HEK293 (cell line): Measurements from ENCODE around the gene TPM2.

Source experiments
- CTCF ChIP-seq: fragments of 450-650 bp; formaldehyde crosslinking; IDR thresholded peaks from 2 replicates; pipeline ENCODE4 v1.5.1; 2016; ENCODE audit warnings: missing biosample characterization, missing genetic modification characterization
- ZNF121 ChIP-seq: fragments of 450-650 bp; formaldehyde crosslinking; IDR thresholded peaks from 2 replicates; pipeline ENCODE4 v1.5.1; 2016; ENCODE audit warnings: missing biosample characterization, missing genetic modification characterization
- ZNF560 ChIP-seq: fragments of 450-650 bp; formaldehyde crosslinking; IDR thresholded peaks from 2 replicates; pipeline ENCODE4 v1.5.1; 2017; ENCODE audit warnings: missing biosample characterization, missing genetic modification characterization, borderline replicate concordance

GRCh38 chr9:35705372-35705771 lies 15.6 kb upstream of the TPM2 start:
- TF ChIP-seq CTCF (tag by site-specific recombination) (no peak), ZNF121 (tag by site-specific recombination) (no peak), ZNF560 (tag by site-specific recombination) (no peak)
